ENCODE measurements around the gene MOCS3. TPM values are rescaled to one million over a fixed set of nuclear protein-coding genes. Genes with fewer than 3 reads are reported as not detected.

MOCS3 gene
- total and polyA plus RNA-seq, 2 of the 13 experiments (the other 11 are each of a cell fraction or from before 2014, with no cell fraction given): 3.7 to 8.4 TPM

GRCh38 chr20:50957798-50958614 lies 612 bp upstream of the MOCS3 start, which contains the start of gene DPM1 (continued):
- TF ChIP-seq ZBTB44 (CRISPR knock-in tag; IDR thresholded peaks at IDR 0.05): no peak
- no peak for TF ChIP-seq HNF4G (IDR thresholded peaks at IDR 0.05; ENCODE audit: borderline replicate concordance, low read depth, low read length)
- no peak for TF ChIP-seq HNF4G (CRISPR knock-in tag; IDR thresholded peaks at IDR 0.05; ENCODE audit: borderline replicate concordance, low read depth)
- no peak for TF ChIP-seq RERE (CRISPR knock-in tag; IDR thresholded peaks at IDR 0.05; ENCODE audit: low read depth)
- peak; percentile 77 for TF ChIP-seq EED (CRISPR knock-in tag; IDR thresholded peaks at IDR 0.05)
- TF ChIP-seq ELF4 (CRISPR knock-in tag; IDR thresholded peaks at IDR 0.05; ENCODE audit: borderline replicate concordance): peak; percentile 84
- TF ChIP-seq ZNF781 (CRISPR knock-in tag; IDR thresholded peaks at IDR 0.05; ENCODE audit: borderline replicate concordance, not compliant biosample characterization): peak; percentile 91
- TF ChIP-seq ZNF549 (CRISPR knock-in tag; IDR thresholded peaks at IDR 0.05): no peak
- no peak for TF ChIP-seq HIC2 (CRISPR knock-in tag; IDR thresholded peaks at IDR 0.05; ENCODE audit: low read depth)
- peak; percentile 38; the same call in 1 of the 2 replicates for TF ChIP-seq ZNF567 (CRISPR knock-in tag; IDR thresholded peaks at IDR 0.05; ENCODE audit: borderline replicate concordance)
- no peak; a peak in 1 of 4 replicates for TF ChIP-seq EP300 (IDR thresholded peaks at IDR 0.05; ENCODE audit: low read depth in 2 of 2, low read length in 2 of 2)
- TF ChIP-seq EP300 (CRISPR knock-in tag; IDR thresholded peaks at IDR 0.05; ENCODE audit: borderline replicate concordance): peak; percentile 31; the same call in 1 of the 2 replicates
- TF ChIP-seq GABPA (IDR thresholded peaks at IDR 0.05; ENCODE audit: low read depth, low read length): peak; percentile 75
- no peak; the same call in 1 of the 2 replicates for TF ChIP-seq GABPA (CRISPR knock-in tag; IDR thresholded peaks at IDR 0.05; ENCODE audit: low read depth)
- TF ChIP-seq ZNF441 (CRISPR knock-in tag; IDR thresholded peaks at IDR 0.05; ENCODE audit: borderline replicate concordance): peak; percentile 96
- no peak for TF ChIP-seq XBP1 (CRISPR knock-in tag; IDR thresholded peaks at IDR 0.05)
- peak; percentile 84 for TF ChIP-seq ZNF556 (CRISPR knock-in tag; IDR thresholded peaks at IDR 0.05; ENCODE audit: borderline replicate concordance)
- no peak for TF ChIP-seq ZUFSP (CRISPR knock-in tag; IDR thresholded peaks at IDR 0.05; ENCODE audit: borderline replicate concordance)

Data from HepG2 (cell line).